Measurements from ENCODE around the gene DNAH2. TPM values are rescaled to one million over a fixed set of nuclear protein-coding genes. Genes with fewer than 3 reads are reported as not detected.

DNAH2 gene
- total and polyA plus RNA-seq, 2 of the 8 experiments (the other 6 are each of a cell fraction or from before 2014, with no cell fraction given): 0.13 to 0.18 TPM

- TF ChIP-seq SAP30 (IDR thresholded peaks at IDR 0.05; ENCODE audit: insufficient read depth, insufficient replicate concordance, low read length): peak; percentile 89
- TF ChIP-seq SP1 (IDR thresholded peaks at IDR 0.05; ENCODE audit: low read depth, low read length): peak; percentile 78; the same call in 1 of the 2 replicates
- no peak for TF ChIP-seq NANOG (IDR thresholded peaks at IDR 0.05; ENCODE audit: insufficient read depth, low read depth, low read length, poor library complexity, severe bottlenecking)
- TF ChIP-seq PHF8 (conservative IDR thresholded peaks at IDR 0.05; ENCODE audit: low read depth, low read length): peak; percentile 46
- no peak for TF ChIP-seq CHD1 (IDR thresholded peaks at IDR 0.05; ENCODE audit: low read depth, low read length)
- TF ChIP-seq ATF3 (IDR thresholded peaks at IDR 0.05; ENCODE audit: insufficient read depth, low read depth, low read length): peak; percentile 38; the same call in 1 of the 2 replicates
- no peak for TF ChIP-seq ZNF274 (IDR thresholded peaks at IDR 0.05; ENCODE audit: borderline replicate concordance, extremely low read depth, low read length)
- peak; percentile 74 for TF ChIP-seq MAX (IDR thresholded peaks at IDR 0.05)
- TF ChIP-seq CREB1 (IDR thresholded peaks at IDR 0.05): no peak; the same call in 1 of the 2 replicates
- no peak for TF ChIP-seq TAF7 (optimal IDR thresholded peaks at IDR 0.05; ENCODE audit: borderline replicate concordance, low read depth, low read length)
- peak; percentile 42; the same call in 1 of the 2 replicates for TF ChIP-seq GTF2F1 (IDR thresholded peaks at IDR 0.05; ENCODE audit: borderline replicate concordance, low read depth, low read length)
- TF ChIP-seq SIN3A (conservative IDR thresholded peaks at IDR 0.05 in 1 of 2, IDR thresholded peaks at IDR 0.05 in 1 of 2; ENCODE audit: low read depth in 1 of 2, low read length in 2 of 2): peak; percentile 75 to 92; a peak in 2 of 4 replicates
- TF ChIP-seq GABPA (IDR thresholded peaks at IDR 0.05; ENCODE audit: borderline replicate concordance, insufficient read depth, low read length): no peak
- no peak; the same call in 1 of the 2 replicates for TF ChIP-seq CEBPB (IDR thresholded peaks at IDR 0.05; ENCODE audit: low read depth, low read length)
- 0 out of 2 replicates have a peak, but pooled peaks have one; percentile 29 for TF ChIP-seq USF2 (IDR thresholded peaks at IDR 0.05; ENCODE audit: low read length)
Observed at GRCh38 chr17:7857713-7858521, 140.4 kb downstream of the DNAH2 start, which contains the start of gene CYB5D1 (continued).
